ENCODE measurements around the gene PDIA6. TPM values are rescaled to one million over a fixed set of nuclear protein-coding genes. Genes with fewer than 3 reads are reported as not detected.

Gene PDIA6
- total and polyA plus RNA-seq, 4 donors, result 159 to 348 (median 246) TPM

- TF ChIP-seq FOXA2 (IDR thresholded peaks at IDR 0.05) (no peak), EGR1 (IDR thresholded peaks at IDR 0.05; ENCODE audit: low read depth in 2 of 2) (no peak), HNF4G (IDR thresholded peaks at IDR 0.05) (no peak), FOXA1 (IDR thresholded peaks at IDR 0.05) (no peak), NR2F2 (IDR thresholded peaks at IDR 0.05) (no peak), GABPA (IDR thresholded peaks at IDR 0.05 in 1 of 2, conservative IDR thresholded peaks at IDR 0.05 in 1 of 2) (no peak), YY1 (IDR thresholded peaks at IDR 0.05) (no peak), CTCF (IDR thresholded peaks at IDR 0.05; ENCODE audit: low read depth, low read length, missing input control) (no peak), TAF1 (conservative IDR thresholded peaks at IDR 0.05) (no peak), JUND (IDR thresholded peaks at IDR 0.05) (no peak)
- TF ChIP-seq, protein P1, sequence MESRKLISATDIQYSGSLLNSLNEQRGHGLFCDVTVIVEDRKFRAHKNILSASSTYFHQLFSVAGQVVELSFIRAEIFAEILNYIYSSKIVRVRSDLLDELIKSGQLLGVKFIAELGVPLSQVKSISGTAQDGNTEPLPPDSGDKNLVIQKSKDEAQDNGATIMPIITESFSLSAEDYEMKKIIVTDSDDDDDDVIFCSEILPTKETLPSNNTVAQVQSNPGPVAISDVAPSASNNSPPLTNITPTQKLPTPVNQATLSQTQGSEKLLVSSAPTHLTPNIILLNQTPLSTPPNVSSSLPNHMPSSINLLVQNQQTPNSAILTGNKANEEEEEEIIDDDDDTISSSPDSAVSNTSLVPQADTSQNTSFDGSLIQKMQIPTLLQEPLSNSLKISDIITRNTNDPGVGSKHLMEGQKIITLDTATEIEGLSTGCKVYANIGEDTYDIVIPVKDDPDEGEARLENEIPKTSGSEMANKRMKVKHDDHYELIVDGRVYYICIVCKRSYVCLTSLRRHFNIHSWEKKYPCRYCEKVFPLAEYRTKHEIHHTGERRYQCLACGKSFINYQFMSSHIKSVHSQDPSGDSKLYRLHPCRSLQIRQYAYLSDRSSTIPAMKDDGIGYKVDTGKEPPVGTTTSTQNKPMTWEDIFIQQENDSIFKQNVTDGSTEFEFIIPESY (IDR thresholded peaks at IDR 0.05), result no peak
- TF ChIP-seq, protein P2, sequence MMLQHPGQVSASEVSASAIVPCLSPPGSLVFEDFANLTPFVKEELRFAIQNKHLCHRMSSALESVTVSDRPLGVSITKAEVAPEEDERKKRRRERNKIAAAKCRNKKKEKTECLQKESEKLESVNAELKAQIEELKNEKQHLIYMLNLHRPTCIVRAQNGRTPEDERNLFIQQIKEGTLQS (IDR thresholded peaks at IDR 0.05), result no peak
- TF ChIP-seq, protein P3, sequence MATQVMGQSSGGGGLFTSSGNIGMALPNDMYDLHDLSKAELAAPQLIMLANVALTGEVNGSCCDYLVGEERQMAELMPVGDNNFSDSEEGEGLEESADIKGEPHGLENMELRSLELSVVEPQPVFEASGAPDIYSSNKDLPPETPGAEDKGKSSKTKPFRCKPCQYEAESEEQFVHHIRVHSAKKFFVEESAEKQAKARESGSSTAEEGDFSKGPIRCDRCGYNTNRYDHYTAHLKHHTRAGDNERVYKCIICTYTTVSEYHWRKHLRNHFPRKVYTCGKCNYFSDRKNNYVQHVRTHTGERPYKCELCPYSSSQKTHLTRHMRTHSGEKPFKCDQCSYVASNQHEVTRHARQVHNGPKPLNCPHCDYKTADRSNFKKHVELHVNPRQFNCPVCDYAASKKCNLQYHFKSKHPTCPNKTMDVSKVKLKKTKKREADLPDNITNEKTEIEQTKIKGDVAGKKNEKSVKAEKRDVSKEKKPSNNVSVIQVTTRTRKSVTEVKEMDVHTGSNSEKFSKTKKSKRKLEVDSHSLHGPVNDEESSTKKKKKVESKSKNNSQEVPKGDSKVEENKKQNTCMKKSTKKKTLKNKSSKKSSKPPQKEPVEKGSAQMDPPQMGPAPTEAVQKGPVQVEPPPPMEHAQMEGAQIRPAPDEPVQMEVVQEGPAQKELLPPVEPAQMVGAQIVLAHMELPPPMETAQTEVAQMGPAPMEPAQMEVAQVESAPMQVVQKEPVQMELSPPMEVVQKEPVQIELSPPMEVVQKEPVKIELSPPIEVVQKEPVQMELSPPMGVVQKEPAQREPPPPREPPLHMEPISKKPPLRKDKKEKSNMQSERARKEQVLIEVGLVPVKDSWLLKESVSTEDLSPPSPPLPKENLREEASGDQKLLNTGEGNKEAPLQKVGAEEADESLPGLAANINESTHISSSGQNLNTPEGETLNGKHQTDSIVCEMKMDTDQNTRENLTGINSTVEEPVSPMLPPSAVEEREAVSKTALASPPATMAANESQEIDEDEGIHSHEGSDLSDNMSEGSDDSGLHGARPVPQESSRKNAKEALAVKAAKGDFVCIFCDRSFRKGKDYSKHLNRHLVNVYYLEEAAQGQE (IDR thresholded peaks at IDR 0.05), result no peak
- no peak for DNase-seq (ENCODE audit: low spot score)
- H3K27me3 ChIP-seq (ENCODE audit: control insufficient read depth in 4 of 4, insufficient read depth in 4 of 4, low read length in 3 of 4), result no peaks in the 10 kb centered on the region
- no peak overlapping the region for H3K4me3 ChIP-seq (ENCODE audit: low read depth in 1 of 3, low read length in 3 of 3)
- no peaks in the 10 kb centered on the region for H3K36me3 ChIP-seq (ENCODE audit: control insufficient read depth in 4 of 4, insufficient read depth in 3 of 4, low read depth in 1 of 4, low read length in 3 of 4)
- no peaks in the 10 kb centered on the region for H3K9me3 ChIP-seq (ENCODE audit: control insufficient read depth in 4 of 4, low read length in 3 of 4)
- 84% methylated on average over 9 of the region's 9 CpGs for WGBS
- H3K9ac ChIP-seq (ENCODE audit: low read depth in 1 of 2, low read length in 2 of 2), result no peak overlapping the region
- H3K27ac ChIP-seq (ENCODE audit: low read depth in 1 of 2, low read length in 2 of 2), result no peak overlapping the region
- H3K4me1 ChIP-seq (ENCODE audit: control insufficient read depth in 4 of 4, insufficient read depth in 4 of 4, low read length in 3 of 4), result no peaks in the 10 kb centered on the region
Measured at GRCh38 chr2:10763461-10763800, 49.2 kb downstream of the PDIA6 start.

- no peak overlapping the region for H3K9ac ChIP-seq (ENCODE audit: low read depth in 1 of 2, low read length in 2 of 2)
- no peak for TF ChIP-seq EGR1 (IDR thresholded peaks at IDR 0.05; ENCODE audit: low read depth in 2 of 2)
- TF ChIP-seq TAF1 (conservative IDR thresholded peaks at IDR 0.05), result no peak
- TF ChIP-seq SP1 (IDR thresholded peaks at IDR 0.05), result no peak
- TF ChIP-seq RAD21 (IDR thresholded peaks at IDR 0.05), result no peak
- TF ChIP-seq MAX (IDR thresholded peaks at IDR 0.05), result no peak
- TF ChIP-seq YY1 (IDR thresholded peaks at IDR 0.05), result no peak
- TF ChIP-seq, protein P1 (IDR thresholded peaks at IDR 0.05), result no peak
- TF ChIP-seq RXRA (IDR thresholded peaks at IDR 0.05), result no peak
- no peak for TF ChIP-seq GABPA (IDR thresholded peaks at IDR 0.05 in 1 of 2, conservative IDR thresholded peaks at IDR 0.05 in 1 of 2)
- H3K36me3 ChIP-seq (ENCODE audit: control insufficient read depth in 4 of 4, insufficient read depth in 3 of 4, low read depth in 1 of 4, low read length in 3 of 4), result no peaks in the 10 kb centered on the region
- no peak overlapping the region for H3K27ac ChIP-seq (ENCODE audit: low read depth in 1 of 2, low read length in 2 of 2)
- 52% methylated on average over 25 of the region's 25 CpGs for WGBS
- no peak overlapping the region for H3K4me3 ChIP-seq (ENCODE audit: low read depth in 1 of 3, low read length in 3 of 3)
- no peak for DNase-seq (ENCODE audit: low spot score)
- no peaks in the 10 kb centered on the region for H3K9me3 ChIP-seq (ENCODE audit: control insufficient read depth in 4 of 4, low read length in 3 of 4)
- H3K27me3 ChIP-seq (ENCODE audit: control insufficient read depth in 4 of 4, insufficient read depth in 4 of 4, low read length in 3 of 4), result no peaks in the 10 kb centered on the region
- H3K4me1 ChIP-seq (ENCODE audit: control insufficient read depth in 4 of 4, insufficient read depth in 4 of 4, low read length in 3 of 4), result no peaks in the 10 kb centered on the region
Measured at GRCh38 chr2:10762651-10763460, 49.7 kb downstream of the PDIA6 start.
